PC-3 (cell line): ENCODE measurements around the gene ANKRD49. TPM values are rescaled to one million over a fixed set of nuclear protein-coding genes. Genes with fewer than 3 reads are reported as not detected.

Experiments
- ATAC-seq: fragments of 200-7000 bp; cut with Tn5 transposase; 2 replicates; pipeline ENCODE4 v1.9.1; 2020; ENCODE audit warnings: mild to moderate bottlenecking, moderate library complexity
- BruUV-seq: library from RNA; stranded (reverse); fragments of 400-500 nt; replicated peaks from 2 replicates; lab custom pipeline; 2021; lab: Mats Ljungman, UMichigan
- CTCF ChIA-PET: fragments of 300-600 bp; sonication (Branson Sonifier 250); formaldehyde crosslinking; loops from one replicate; lab custom pipeline; 2022; ENCODE audit warnings: antibody characterized with exemption; lab: Charles Lee
- POLR2A ChIA-PET: fragments of 300-600 bp; sonication (Branson Sonifier 250); formaldehyde crosslinking; loops from one replicate; lab custom pipeline; 2022; ENCODE audit warnings: antibody characterized with exemption; ENCODE audit not compliant: unreplicated experiment; lab: Charles Lee
- DNase-seq: peaks from one replicate; pipeline ENCODE4 v3.0.0-alpha.2; 2015
- H2AFZ ChIP-seq: fragments of 300-600 bp; sonication (generic); 2 replicates; pipeline ENCODE4 v1.6.0; 2016; ENCODE audit warnings: antibody characterized with exemption, low read length
- H3F3A ChIP-seq: fragments of 300-600 bp; sonication (generic); one replicate; pipeline ENCODE4 v1.6.0; 2017; ENCODE audit warnings: antibody characterized with exemption, low read length, control low read depth, mild to moderate bottlenecking; ENCODE audit not compliant: unreplicated experiment
- H3K27ac ChIP-seq: fragments of 300-600 bp; sonication (generic); 2 replicates; pipeline ENCODE4 v1.5.1; 2016; ENCODE audit warnings: mild to moderate bottlenecking, low read length
- H3K27me3 ChIP-seq: fragments of 300-600 bp; sonication (generic); 2 replicates; pipeline ENCODE4 v1.6.1; 2016; ENCODE audit warnings: low read length, mixed read lengths
- H3K36me3 ChIP-seq: fragments of 300-600 bp; sonication (generic); 2 replicates; pipeline ENCODE4 v1.6.1; 2016; ENCODE audit warnings: low read depth, mixed run types, low read length, mixed read lengths
- H3K4me1 ChIP-seq: fragments of 300-600 bp; sonication (generic); 2 replicates; pipeline ENCODE4 v1.5.1; 2016; ENCODE audit warnings: low read length; ENCODE audit not compliant: insufficient read depth
- H3K4me2 ChIP-seq: fragments of 300-600 bp; sonication (generic); 2 replicates; pipeline ENCODE4 v1.6.0; 2016; ENCODE audit warnings: low read length
- H3K4me3 ChIP-seq: fragments of 300-600 bp; sonication (generic); 2 replicates; pipeline ENCODE4 v1.5.1; 2016; ENCODE audit warnings: mild to moderate bottlenecking, low read length, mixed read lengths
- H3K79me2 ChIP-seq: fragments of 300-600 bp; sonication (generic); 2 replicates; pipeline ENCODE4 v1.6.1; 2017; ENCODE audit warnings: low read length, mixed read lengths
- H3K9ac ChIP-seq: fragments of 300-600 bp; sonication (generic); 2 replicates; pipeline ENCODE4 v1.6.0; 2016; ENCODE audit warnings: mild to moderate bottlenecking, low read length
- H3K9me2 ChIP-seq: fragments of 300-600 bp; sonication (generic); replicated peaks from 2 replicates; pipeline ENCODE4 v1.6.1; 2016; ENCODE audit warnings: mixed run types, low read length, mixed read lengths
- H3K9me3 ChIP-seq: fragments of 300-600 bp; sonication (generic); 2 replicates; pipeline ENCODE4 v1.6.1; 2016; ENCODE audit warnings: low read length, mixed read lengths
- H4K20me1 ChIP-seq: fragments of 300-600 bp; sonication (generic); 2 replicates; pipeline ENCODE4 v1.6.1; 2016; ENCODE audit warnings: low read length, mixed read lengths
- CTCF ChIP-seq: fragments of 300-600 bp; sonication (generic); conservative IDR thresholded peaks from 2 replicates; pipeline ENCODE4 v1.5.1; 2017; ENCODE audit warnings: antibody characterized with exemption, low read depth, mild to moderate bottlenecking, low read length
- EZH2 ChIP-seq: fragments of 300-600 bp; sonication (generic); IDR thresholded peaks from one replicate; pipeline ENCODE4 v1.6.1; 2017; ENCODE audit warnings: antibody characterized with exemption, mild to moderate bottlenecking, low read length; ENCODE audit not compliant: unreplicated experiment
- EZH2phosphoT487 ChIP-seq: fragments of 300-600 bp; sonication (generic); IDR thresholded peaks from 2 replicates; pipeline ENCODE4 v1.6.1; 2018; ENCODE audit warnings: mild to moderate bottlenecking, antibody characterized with exemption, low read length, borderline replicate concordance
- intact Hi-C: fragments of 100-400 bp; cut with micrococcal nuclease; formaldehyde crosslinking; loops from 2 replicates; pipeline ENCODE4 v1.9.0; 2023
- total RNA-seq: library from RNA; depleted of rRNA; stranded (reverse); fragments of >200 nt; gene quantifications from 2 replicates; pipeline ENCODE4 v1.2.3, GENCODE V29; 2014

Gene ANKRD49
- total RNA-seq, 1 experiment from 2014 or later = 9.0 TPM

DNA sequence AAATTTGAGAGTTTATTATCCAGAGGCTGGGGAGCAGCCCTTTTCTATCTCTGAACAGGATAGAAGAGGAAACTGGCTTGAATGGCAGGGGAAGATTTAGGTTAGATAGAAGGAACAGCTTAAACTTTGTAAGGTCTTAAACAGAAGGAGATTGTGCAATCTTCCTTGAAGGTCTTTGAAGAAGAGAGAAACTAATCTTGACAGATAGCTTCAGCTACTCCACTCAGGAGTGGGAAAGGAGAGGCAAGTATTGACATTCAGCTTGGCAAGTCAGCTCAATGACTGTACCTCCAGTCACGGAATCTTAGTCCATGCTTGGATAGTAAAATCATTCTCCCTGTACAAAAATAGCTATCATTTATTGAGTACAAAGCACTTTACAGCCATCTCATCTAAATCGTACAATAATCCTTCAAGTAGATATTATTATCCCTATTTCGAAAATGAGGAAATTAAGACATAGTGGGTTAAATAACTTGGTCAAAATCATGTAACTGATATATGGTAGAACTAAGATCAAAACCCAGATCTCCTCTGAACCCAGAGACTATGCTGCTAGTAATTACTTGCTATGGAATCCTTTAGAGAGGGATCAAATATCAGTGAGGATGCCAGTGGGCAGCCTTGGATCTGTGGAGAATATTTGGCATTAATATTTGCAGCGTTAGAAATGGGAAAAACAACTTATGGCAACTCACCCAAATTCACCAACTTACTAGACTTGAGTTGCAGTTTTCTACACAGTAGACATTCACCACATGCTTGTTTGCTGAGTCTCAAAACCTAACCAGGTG, 33.1 kb downstream of the ANKRD49 start:
- H3K9ac ChIP-seq = no peak overlapping the region
- no TSS peak for BruUV-seq
- H3K9me2 ChIP-seq = no peaks in the 10 kb centered on the region
- no peaks in the 10 kb centered on the region for H3K9me3 ChIP-seq
- no peak overlapping the region for H2AFZ ChIP-seq
- ChIA-PET CTCF (no interaction called here), POLR2A (no interaction called here)
- no peaks in the 10 kb centered on the region for H3K79me2 ChIP-seq
- no peak for DNase-seq
- intact Hi-C loops = loop anchor here (1.0 kb wide), 1 partner anchor 10 kb away; no protein-coding TSS in a partner anchor
- ATAC-seq = no peak
- no peak overlapping the region for H3K4me3 ChIP-seq
- H3K27me3 ChIP-seq = no peaks in the 10 kb centered on the region
- H3K36me3 ChIP-seq = no peaks in the 10 kb centered on the region
- no peak overlapping the region for H3K4me2 ChIP-seq
- H3K4me1 ChIP-seq = no peaks in the 10 kb centered on the region
- H4K20me1 ChIP-seq = no peaks in the 10 kb centered on the region
- H3F3A ChIP-seq = no peaks in the 10 kb centered on the region
- H3K27ac ChIP-seq = no peak overlapping the region
- TF ChIP-seq EZH2 = no peak
- no peak for TF ChIP-seq CTCF
- no peak for TF ChIP-seq EZH2phosphoT487

DNA sequence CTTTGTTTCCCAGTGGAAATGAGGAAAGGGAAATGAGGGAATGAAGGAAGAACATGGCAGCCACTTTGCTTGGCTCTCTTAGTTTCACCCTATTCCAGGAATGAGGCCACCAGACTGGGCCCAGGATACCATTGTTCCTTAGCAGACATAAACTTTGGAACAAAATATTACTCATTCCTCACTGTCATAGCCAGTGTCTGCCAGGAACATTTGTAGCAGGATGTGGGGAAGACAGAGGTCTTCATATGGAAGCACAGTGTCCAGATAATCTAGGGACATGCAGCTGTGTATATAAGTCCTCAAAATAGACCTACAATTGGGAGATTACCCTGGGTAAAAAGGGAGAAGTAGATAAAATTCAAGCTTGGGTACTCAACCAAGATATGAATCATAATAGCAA, 34.8 kb downstream of the ANKRD49 start:
- no peak overlapping the region for H2AFZ ChIP-seq
- no peaks in the 10 kb centered on the region for H3K79me2 ChIP-seq
- peak; percentile 9 for DNase-seq
- intact Hi-C loops = no loop called here
- H3K9me3 ChIP-seq = no peaks in the 10 kb centered on the region
- H3K4me1 ChIP-seq = no peaks in the 10 kb centered on the region
- no peaks in the 10 kb centered on the region for H4K20me1 ChIP-seq
- H3F3A ChIP-seq = no peaks in the 10 kb centered on the region
- H3K4me3 ChIP-seq = no peak overlapping the region
- ATAC-seq = no peak
- no TSS peak for BruUV-seq
- no peak for TF ChIP-seq CTCF
- TF ChIP-seq EZH2 = no peak
- TF ChIP-seq EZH2phosphoT487 = no peak
- H3K9ac ChIP-seq = no peak overlapping the region
- no peaks in the 10 kb centered on the region for H3K27me3 ChIP-seq
- no peaks in the 10 kb centered on the region for H3K9me2 ChIP-seq
- ChIA-PET CTCF (no interaction called here), POLR2A (no interaction called here)
- H3K36me3 ChIP-seq = no peaks in the 10 kb centered on the region
- H3K27ac ChIP-seq = no peak overlapping the region
- no peak overlapping the region for H3K4me2 ChIP-seq

DNA sequence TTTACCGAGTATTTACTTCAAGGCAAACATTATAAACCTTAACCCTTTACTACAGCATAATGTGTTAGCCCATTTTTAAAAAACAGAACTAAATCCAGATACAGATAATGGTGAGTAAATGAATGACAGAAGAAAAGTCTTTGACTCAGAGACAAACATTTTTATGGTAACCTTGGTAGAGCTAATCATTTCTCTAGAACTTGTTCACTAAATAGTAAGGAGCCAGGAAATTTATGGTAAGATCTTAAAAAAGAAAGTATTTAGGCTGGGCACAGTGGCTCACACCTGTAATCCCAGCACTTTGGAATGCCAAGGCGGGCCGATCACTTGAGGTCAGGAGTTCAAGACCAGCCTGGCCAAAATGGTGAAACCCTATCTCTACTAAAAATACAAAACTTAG, 38.4 kb downstream of the ANKRD49 start:
- Histone ChIP-seq H3K4me3 (no peak overlapping the region), H3K27me3 (no peaks in the 10 kb centered on the region), H3K27ac (no peak overlapping the region), H3K9me3 (no peaks in the 10 kb centered on the region), H3F3A (no peaks in the 10 kb centered on the region), H4K20me1 (no peaks in the 10 kb centered on the region), H2AFZ (no peak overlapping the region), H3K36me3 (no peaks in the 10 kb centered on the region), H3K4me1 (peaks cover 14% of the 10 kb centered on the region), H3K9me2 (no peaks in the 10 kb centered on the region), H3K79me2 (no peaks in the 10 kb centered on the region), H3K9ac (no peak overlapping the region), H3K4me2 (no peak overlapping the region)
- ChIA-PET POLR2A (no interaction called here), CTCF (no interaction called here)
- intact Hi-C loops = loop anchor here (10.0 kb wide), 2 partner anchors 233 to 353 kb away; partner anchors contain the start of gene AMOTL1
- no TSS peak for BruUV-seq
- TF ChIP-seq CTCF (no peak), EZH2 (no peak), EZH2phosphoT487 (no peak)
- ATAC-seq = no peak
- no peak for DNase-seq
